ENCODE measurements around the gene LRRC8D. TPM values are rescaled to one million over a fixed set of nuclear protein-coding genes. Genes with fewer than 3 reads are reported as not detected.

LRRC8D gene
- total and polyA plus RNA-seq, 9 of the 15 experiments (the other 6 are each of a cell fraction or from before 2014, with no cell fraction given), result 3.4 to 53.9 (median 15.9) TPM

DNA sequence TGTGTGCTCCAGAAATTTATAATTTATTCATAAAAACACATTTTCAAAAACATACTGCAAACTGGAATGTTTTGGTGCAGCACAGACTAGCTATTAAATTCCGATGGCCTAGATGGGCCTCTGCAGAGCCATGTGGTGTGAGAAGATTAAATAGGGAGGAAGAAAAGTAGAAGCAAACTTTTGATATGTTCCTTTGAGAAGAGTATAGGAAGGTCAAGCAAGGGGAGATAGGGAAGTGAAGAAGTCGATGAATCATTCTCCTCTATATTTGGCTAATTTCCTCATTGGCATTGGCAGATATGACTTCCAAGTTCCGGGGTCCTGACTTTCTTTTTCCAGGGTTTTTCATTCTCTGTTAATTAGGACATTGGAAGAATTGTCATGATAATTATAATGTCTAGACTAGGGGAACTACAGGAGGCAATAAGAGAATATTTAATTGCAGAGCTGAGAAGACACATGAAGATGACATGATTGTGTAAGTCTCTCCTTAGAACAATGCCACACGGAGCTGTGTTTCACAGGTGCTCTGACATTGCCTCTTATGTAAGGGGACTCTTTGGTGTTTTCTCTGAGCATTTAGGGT lies 154.8 kb downstream of the LRRC8D start (continued):
- TF ChIP-seq, protein P1, sequence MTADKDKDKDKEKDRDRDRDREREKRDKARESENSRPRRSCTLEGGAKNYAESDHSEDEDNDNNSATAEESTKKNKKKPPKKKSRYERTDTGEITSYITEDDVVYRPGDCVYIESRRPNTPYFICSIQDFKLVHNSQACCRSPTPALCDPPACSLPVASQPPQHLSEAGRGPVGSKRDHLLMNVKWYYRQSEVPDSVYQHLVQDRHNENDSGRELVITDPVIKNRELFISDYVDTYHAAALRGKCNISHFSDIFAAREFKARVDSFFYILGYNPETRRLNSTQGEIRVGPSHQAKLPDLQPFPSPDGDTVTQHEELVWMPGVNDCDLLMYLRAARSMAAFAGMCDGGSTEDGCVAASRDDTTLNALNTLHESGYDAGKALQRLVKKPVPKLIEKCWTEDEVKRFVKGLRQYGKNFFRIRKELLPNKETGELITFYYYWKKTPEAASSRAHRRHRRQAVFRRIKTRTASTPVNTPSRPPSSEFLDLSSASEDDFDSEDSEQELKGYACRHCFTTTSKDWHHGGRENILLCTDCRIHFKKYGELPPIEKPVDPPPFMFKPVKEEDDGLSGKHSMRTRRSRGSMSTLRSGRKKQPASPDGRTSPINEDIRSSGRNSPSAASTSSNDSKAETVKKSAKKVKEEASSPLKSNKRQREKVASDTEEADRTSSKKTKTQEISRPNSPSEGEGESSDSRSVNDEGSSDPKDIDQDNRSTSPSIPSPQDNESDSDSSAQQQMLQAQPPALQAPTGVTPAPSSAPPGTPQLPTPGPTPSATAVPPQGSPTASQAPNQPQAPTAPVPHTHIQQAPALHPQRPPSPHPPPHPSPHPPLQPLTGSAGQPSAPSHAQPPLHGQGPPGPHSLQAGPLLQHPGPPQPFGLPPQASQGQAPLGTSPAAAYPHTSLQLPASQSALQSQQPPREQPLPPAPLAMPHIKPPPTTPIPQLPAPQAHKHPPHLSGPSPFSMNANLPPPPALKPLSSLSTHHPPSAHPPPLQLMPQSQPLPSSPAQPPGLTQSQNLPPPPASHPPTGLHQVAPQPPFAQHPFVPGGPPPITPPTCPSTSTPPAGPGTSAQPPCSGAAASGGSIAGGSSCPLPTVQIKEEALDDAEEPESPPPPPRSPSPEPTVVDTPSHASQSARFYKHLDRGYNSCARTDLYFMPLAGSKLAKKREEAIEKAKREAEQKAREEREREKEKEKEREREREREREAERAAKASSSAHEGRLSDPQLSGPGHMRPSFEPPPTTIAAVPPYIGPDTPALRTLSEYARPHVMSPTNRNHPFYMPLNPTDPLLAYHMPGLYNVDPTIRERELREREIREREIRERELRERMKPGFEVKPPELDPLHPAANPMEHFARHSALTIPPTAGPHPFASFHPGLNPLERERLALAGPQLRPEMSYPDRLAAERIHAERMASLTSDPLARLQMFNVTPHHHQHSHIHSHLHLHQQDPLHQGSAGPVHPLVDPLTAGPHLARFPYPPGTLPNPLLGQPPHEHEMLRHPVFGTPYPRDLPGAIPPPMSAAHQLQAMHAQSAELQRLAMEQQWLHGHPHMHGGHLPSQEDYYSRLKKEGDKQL (CRISPR knock-in tag; IDR thresholded peaks at IDR 0.05; ENCODE audit: borderline replicate concordance), result no peak
- TF ChIP-seq PTTG1 (tag; IDR thresholded peaks at IDR 0.05; ENCODE audit: low read depth) (no peak), STAT5B (CRISPR knock-in tag; IDR thresholded peaks at IDR 0.05) (no peak), ELF4 (CRISPR knock-in tag; IDR thresholded peaks at IDR 0.05) (no peak), DLX4 (CRISPR knock-in tag; IDR thresholded peaks at IDR 0.05) (no peak), SRSF1 (IDR thresholded peaks at IDR 0.05; ENCODE audit: low read depth, low read length) (no peak), EP400 (IDR thresholded peaks at IDR 0.05) (peak; percentile 11; the same call in 1 of the 2 replicates), OTX1 (CRISPR knock-in tag; IDR thresholded peaks at IDR 0.05) (no peak), DPF2 (IDR thresholded peaks at IDR 0.05) (peak; percentile 83), HMG20B (CRISPR knock-in tag; IDR thresholded peaks at IDR 0.05) (no peak), SMARCC2 (IDR thresholded peaks at IDR 0.05; ENCODE audit: low read depth) (no peak; the same call in 1 of the 2 replicates), HDAC8 (tag; IDR thresholded peaks at IDR 0.05) (no peak), ESRRA (IDR thresholded peaks at IDR 0.05; ENCODE audit: borderline replicate concordance, low read depth) (peak; percentile 78), ZNF584 (CRISPR knock-in tag; IDR thresholded peaks at IDR 0.05; ENCODE audit: low read depth) (no peak), ZNF217 (CRISPR knock-in tag; IDR thresholded peaks at IDR 0.05) (no peak), NR1H2 (CRISPR knock-in tag; IDR thresholded peaks at IDR 0.05) (no peak), SREBF1 (IDR thresholded peaks at IDR 0.05; ENCODE audit: borderline replicate concordance, low read depth, low read length) (no peak), PHB (CRISPR knock-in tag; IDR thresholded peaks at IDR 0.05) (no peak), TEAD4 (IDR thresholded peaks at IDR 0.05; ENCODE audit: low read length) (peak; percentile 66), TEAD4 (CRISPR knock-in tag; IDR thresholded peaks at IDR 0.05; ENCODE audit: borderline replicate concordance) (no peak)
- TF ChIP-seq, protein P2, sequence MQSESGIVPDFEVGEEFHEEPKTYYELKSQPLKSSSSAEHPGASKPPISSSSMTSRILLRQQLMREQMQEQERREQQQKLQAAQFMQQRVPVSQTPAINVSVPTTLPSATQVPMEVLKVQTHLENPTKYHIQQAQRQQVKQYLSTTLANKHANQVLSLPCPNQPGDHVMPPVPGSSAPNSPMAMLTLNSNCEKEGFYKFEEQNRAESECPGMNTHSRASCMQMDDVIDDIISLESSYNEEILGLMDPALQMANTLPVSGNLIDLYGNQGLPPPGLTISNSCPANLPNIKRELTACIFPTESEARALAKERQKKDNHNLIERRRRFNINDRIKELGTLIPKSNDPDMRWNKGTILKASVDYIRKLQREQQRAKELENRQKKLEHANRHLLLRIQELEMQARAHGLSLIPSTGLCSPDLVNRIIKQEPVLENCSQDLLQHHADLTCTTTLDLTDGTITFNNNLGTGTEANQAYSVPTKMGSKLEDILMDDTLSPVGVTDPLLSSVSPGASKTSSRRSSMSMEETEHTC (IDR thresholded peaks at IDR 0.05), result no peak
